ENCODE results near the gene POLR1B. TPM values are rescaled to one million over a fixed set of nuclear protein-coding genes. Genes with fewer than 3 reads are reported as not detected.

POLR1B gene
- total RNA-seq, 1 experiment from 2014 or later, result 27.7 TPM

- no TSS peak for BruUV-seq (replicated peaks)
- H3K4me1 ChIP-seq (replicated peaks; ENCODE audit: insufficient read depth), result peaks cover 23% of the 10 kb centered on the region
- H3K9me2 ChIP-seq (ENCODE audit: insufficient read depth), result no peaks in the 10 kb centered on the region
- TF ChIP-seq CTCF (conservative IDR thresholded peaks at IDR 0.05), result no peak
- TF ChIP-seq EZH2 (IDR thresholded peaks at IDR 0.05; ENCODE audit: low read depth), result no peak
- no peaks in the 10 kb centered on the region for H3K79me2 ChIP-seq (ENCODE audit: low read depth)
- H3K9me3 ChIP-seq (ENCODE audit: insufficient read depth, low read depth), result no peaks in the 10 kb centered on the region
- no peaks in the 10 kb centered on the region for H3K36me3 ChIP-seq (ENCODE audit: low read depth)
- ChIA-PET CTCF (interaction anchor here (0.7 kb wide), 1 partner anchor 124 kb away, joined by 8 read pairs; no protein-coding TSS in a partner anchor), POLR2A (ENCODE audit: unreplicated experiment) (no interaction called here)
- no peak overlapping the region for H3K27ac ChIP-seq
- intact Hi-C loops (cut with micrococcal nuclease; ENCODE audit: unreplicated experiment), result loop anchor here (5.0 kb wide), 1 partner anchor 341 kb away; no protein-coding TSS in a partner anchor
- no peaks in the 10 kb centered on the region for H4K20me1 ChIP-seq (ENCODE audit: insufficient read depth)
- no peak overlapping the region for H2AFZ ChIP-seq
- H3K27me3 ChIP-seq (ENCODE audit: insufficient read depth, low read depth), result no peaks in the 10 kb centered on the region
- no peaks in the 10 kb centered on the region for H3F3A ChIP-seq (ENCODE audit: insufficient read depth, low read depth)
- no peak overlapping the region for H3K4me3 ChIP-seq
- no peak for DNase-seq
- H3K4me2 ChIP-seq, result no peak overlapping the region; the same call in 1 of the 2 replicates
Measured at GRCh38 chr2:112601754-112602153, 59.5 kb downstream of the POLR1B start.

- Histone ChIP-seq H2AFZ (no peak overlapping the region), H3K79me2 (ENCODE audit: low read depth) (no peaks in the 10 kb centered on the region), H3K27me3 (ENCODE audit: insufficient read depth, low read depth) (no peaks in the 10 kb centered on the region), H3K36me3 (ENCODE audit: low read depth) (no peaks in the 10 kb centered on the region), H4K20me1 (ENCODE audit: insufficient read depth) (no peaks in the 10 kb centered on the region), H3K9me2 (ENCODE audit: insufficient read depth) (no peaks in the 10 kb centered on the region), H3K4me3 (no peak overlapping the region), H3F3A (ENCODE audit: insufficient read depth, low read depth) (peaks cover 5% of the 10 kb centered on the region; the same call in 1 of the 2 replicates), H3K4me2 (no peak overlapping the region), H3K4me1 (replicated peaks; ENCODE audit: insufficient read depth) (peaks cover 28% of the 10 kb centered on the region), H3K27ac (no peak overlapping the region), H3K9me3 (ENCODE audit: insufficient read depth, low read depth) (no peaks in the 10 kb centered on the region)
- no peak for DNase-seq
- ChIA-PET CTCF (interaction anchor here (0.6 to 0.7 kb wide), 2 partner anchors 117 to 230 kb away, joined by 4 to 8 read pairs; no protein-coding TSS in a partner anchor), POLR2A (ENCODE audit: unreplicated experiment) (no interaction called here)
- BruUV-seq (replicated peaks), result no TSS peak
- intact Hi-C loops (cut with micrococcal nuclease; ENCODE audit: unreplicated experiment), result loop anchor here (5.0 kb wide), 1 partner anchor 339 kb away; no protein-coding TSS in a partner anchor
- TF ChIP-seq CTCF (conservative IDR thresholded peaks at IDR 0.05) (no peak), EZH2 (IDR thresholded peaks at IDR 0.05; ENCODE audit: low read depth) (no peak)
Measured at GRCh38 chr2:112602917-112603316, 60.7 kb downstream of the POLR1B start.

GRCh38 chr2:112603731-112604130, 61.5 kb downstream of the POLR1B start:
- Histone ChIP-seq H3K36me3 (ENCODE audit: low read depth) (no peaks in the 10 kb centered on the region), H3K9me3 (ENCODE audit: insufficient read depth, low read depth) (no peaks in the 10 kb centered on the region), H3F3A (ENCODE audit: insufficient read depth, low read depth) (peaks cover 8% of the 10 kb centered on the region; the same call in 1 of the 2 replicates), H3K27ac (no peak overlapping the region), H3K4me3 (no peak overlapping the region), H3K27me3 (ENCODE audit: insufficient read depth, low read depth) (no peaks in the 10 kb centered on the region), H2AFZ (no peak overlapping the region), H3K9me2 (ENCODE audit: insufficient read depth) (no peaks in the 10 kb centered on the region), H3K4me2 (no peak overlapping the region), H3K79me2 (ENCODE audit: low read depth) (no peaks in the 10 kb centered on the region), H4K20me1 (ENCODE audit: insufficient read depth) (no peaks in the 10 kb centered on the region), H3K4me1 (replicated peaks; ENCODE audit: insufficient read depth) (peaks cover 31% of the 10 kb centered on the region)
- TF ChIP-seq EZH2 (IDR thresholded peaks at IDR 0.05; ENCODE audit: low read depth), result no peak
- no peak for TF ChIP-seq CTCF (conservative IDR thresholded peaks at IDR 0.05)
- DNase-seq, result no peak
- intact Hi-C loops (cut with micrococcal nuclease; ENCODE audit: unreplicated experiment), result loop anchor here (5.0 kb wide), 1 partner anchor 339 kb away; no protein-coding TSS in a partner anchor
- BruUV-seq (replicated peaks), result no TSS peak
- POLR2A ChIA-PET (ENCODE audit: unreplicated experiment), result no interaction called here
- CTCF ChIA-PET, result interaction anchor here (0.6 kb wide), 1 partner anchor 124 kb away, joined by 5 read pairs; no protein-coding TSS in a partner anchor

Measured in PC-9 (cell line).